Measurements from ENCODE around the gene HOXD9.

HOXD9 gene

DNA sequence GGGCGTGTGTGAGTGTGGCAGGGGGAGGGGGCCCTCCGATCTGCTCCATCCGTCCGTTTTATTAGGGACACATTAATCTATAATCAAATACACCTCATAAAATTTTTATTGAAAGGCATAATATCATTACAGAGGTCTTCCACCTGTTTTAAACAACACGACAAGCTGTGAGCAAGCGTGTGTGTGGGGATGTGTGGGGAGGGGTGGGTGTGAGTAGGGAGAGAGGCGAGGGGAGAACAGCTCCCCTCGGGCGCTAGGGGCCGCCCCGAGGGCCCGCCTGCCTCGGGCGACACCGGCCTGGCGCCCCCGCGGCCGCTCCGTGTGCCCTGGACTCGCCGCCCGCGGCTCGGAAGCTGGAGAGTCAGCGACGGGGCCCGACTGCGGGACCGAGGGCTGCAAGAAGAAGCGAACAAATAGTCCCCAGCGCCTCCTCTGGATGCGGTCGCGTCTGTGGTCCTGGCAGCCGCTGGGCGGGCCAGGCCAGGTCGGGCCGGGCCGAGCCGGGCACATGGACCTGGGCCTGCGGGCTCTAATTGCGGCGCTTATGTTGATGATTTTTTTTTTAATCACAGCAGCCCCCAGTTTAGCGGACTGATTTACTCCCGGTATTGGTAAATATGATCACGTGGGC lies 352 bp upstream of the HOXD9 start:
- in situ Hi-C loops (cut with HindIII; ENCODE audit: low sequenced_read_pairs): no loop called here

DNA sequence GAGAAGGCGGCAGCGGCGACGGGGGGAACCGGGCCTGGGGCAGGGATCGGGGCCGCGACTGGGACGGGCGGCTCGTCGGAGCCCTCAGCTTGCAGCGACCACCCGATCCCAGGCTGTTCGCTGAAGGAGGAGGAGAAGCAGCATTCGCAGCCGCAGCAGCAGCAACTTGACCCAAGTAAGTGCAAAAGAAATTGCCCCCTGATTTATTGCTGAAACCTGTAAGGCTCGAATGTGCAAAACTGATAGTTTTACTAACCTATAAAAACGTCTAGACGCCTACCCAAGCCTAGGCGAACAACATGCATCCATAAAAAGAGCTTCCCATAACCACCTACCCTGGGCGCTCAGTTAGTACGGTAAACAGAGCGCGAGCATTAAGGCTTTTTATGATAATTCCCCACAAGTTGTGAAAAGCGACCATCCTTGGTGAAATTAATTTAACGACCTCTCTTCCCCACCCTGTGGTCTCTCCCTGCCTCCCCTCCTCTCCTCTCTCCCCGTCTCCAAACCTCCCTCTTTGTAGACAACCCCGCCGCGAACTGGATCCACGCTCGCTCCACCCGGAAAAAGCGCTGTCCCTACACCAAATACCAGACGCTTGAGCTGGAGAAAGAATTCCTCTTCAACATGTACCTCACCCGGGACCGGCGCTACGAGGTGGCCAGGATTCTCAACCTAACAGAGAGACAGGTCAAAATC lies 1.0 kb downstream of the HOXD9 start:
- in situ Hi-C loops (cut with HindIII; ENCODE audit: low sequenced_read_pairs): no loop called here

DNA sequence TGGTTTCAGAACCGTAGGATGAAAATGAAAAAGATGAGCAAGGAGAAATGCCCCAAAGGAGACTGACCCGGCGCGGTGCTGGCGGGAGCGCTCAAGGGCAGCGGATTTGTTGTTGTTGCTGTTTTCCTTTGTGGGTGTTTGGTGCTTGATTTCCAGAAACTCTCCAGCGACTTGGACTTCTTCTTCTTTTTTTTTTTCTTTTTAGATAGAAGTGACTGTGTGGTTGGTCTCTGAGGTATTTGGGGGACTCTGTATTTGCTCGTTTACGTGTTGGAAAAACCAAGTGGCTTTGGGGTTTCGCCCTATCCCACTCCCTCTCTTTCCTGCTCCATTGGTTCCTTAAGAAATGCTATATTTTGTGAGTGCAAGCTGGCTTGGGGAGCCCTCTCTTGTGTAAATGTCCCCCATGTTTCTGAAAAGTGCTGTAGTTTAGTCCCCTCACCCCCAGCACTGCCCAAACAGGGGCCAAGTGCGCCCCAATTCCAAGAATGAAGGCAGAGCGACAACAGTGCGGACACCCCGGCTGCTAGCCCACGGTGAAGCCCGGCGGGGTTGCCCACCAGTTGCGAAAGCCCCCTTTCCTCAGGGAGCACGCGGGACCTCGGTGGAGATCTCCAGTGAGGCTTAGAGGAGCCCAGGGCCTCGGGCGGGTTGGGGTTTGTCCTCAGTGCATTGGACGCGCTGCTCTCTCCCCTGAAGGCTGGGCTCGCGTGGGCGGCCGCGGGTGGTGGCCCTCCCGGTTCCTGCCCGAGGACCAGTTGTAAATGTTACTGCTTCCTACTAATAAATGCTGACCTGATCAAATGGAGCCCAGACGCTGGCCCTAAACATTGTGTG lies 1.8 kb downstream of the HOXD9 start:
- in situ Hi-C loops (cut with HindIII; ENCODE audit: low sequenced_read_pairs): no loop called here

DNA sequence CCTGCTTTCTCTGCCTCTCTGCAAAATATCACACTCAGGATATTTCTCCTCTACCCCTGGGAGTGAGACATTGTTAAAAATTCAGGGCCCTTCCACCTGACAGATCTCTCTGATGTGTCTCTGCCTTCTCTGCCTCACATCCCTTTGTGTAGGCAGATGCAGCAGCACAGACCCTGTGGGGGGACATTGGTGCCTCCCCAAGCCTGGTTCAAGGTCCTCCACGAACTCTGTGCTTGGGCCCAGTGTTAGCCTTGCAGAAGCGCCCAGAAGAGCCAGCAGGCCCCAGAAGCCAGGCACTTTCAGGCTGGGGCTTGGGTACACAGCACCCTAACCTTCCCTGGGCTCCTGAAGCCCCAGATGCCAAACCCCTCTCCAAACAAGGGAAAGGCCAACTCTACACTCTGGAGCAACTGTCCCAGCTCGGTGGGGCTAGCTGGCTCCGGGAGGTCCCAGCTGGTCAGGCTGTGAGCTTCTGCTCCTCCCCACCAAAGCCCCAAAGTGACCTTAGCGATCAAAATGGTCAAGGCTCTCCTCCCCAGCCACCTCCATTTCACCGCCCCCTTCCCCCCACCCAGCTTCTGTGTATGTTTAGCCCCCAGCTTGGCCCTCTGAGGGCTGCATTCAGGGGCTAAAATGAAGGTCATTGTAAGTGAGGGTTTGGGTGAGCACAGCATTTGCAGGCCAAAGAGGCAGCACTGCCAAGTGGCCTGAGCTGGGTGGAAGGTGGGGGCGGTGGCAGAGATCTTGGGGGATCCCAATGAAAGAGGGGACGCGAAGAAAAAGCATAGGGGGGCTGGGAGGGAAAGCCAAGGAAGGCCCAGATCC lies 2.6 kb downstream of the HOXD9 start:
- in situ Hi-C loops (cut with HindIII; ENCODE audit: low sequenced_read_pairs): loop anchor here (25.0 kb wide), 1 partner anchor 512 kb away; no protein-coding TSS in a partner anchor

DNA sequence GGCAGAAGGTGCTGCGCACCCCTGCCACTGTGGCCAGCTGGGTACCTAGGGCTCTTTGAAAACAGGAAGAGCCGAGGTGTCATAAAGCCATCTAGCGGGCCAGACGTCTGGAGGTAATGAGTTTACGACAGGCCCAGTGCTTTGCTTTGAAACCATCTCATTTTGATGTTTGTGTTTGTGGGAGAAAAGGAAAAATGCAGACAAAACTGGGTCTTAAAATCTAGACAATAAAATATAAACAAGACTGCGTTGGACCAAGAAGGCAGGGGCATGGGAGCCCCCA lies 3.2 kb downstream of the HOXD9 start:
- in situ Hi-C loops (cut with HindIII; ENCODE audit: low sequenced_read_pairs): loop anchor here (25.0 kb wide), 1 partner anchor 512 kb away; no protein-coding TSS in a partner anchor

DNA sequence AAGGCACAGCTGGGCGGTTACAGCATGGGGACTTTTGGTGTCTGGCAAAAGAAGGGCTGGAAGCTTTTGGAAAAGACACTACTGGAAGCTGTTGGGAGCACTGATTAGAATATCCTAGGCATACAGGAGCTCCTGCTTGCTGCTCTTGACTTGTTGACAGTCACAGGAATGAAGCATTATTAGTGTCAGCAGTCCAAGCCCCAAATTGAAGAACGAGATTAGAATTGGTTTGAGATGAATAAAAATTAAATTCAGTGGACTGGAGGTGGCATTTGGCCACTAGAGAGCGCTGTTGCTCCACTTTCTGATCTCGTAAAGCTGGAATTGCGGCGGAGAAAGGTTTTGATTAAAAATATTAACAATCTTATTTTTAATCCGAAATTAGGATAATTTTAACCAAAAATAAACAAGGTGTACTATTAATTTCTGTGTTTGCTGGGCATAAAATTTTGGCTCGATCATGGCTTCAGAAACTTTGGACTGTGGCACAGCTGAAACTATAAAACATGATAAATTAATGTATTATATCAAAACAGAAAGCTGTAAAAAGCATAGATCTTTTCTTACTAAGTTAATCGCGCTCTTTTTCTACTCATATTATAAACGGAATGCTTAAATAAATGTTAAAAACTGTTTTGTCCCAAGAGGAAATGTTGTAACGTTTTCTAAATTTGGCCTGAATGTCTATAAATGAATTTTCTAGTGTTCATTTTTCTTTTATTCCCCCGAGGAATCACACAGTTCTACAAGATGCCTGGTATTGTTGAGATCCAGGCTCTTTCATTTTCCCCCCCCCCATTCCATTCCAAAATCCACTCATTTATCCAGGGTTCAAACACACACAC lies 4.6 kb downstream of the HOXD9 start:
- in situ Hi-C loops (cut with HindIII; ENCODE audit: low sequenced_read_pairs): loop anchor here (25.0 kb wide), 1 partner anchor 510 kb away; no protein-coding TSS in a partner anchor

DNA sequence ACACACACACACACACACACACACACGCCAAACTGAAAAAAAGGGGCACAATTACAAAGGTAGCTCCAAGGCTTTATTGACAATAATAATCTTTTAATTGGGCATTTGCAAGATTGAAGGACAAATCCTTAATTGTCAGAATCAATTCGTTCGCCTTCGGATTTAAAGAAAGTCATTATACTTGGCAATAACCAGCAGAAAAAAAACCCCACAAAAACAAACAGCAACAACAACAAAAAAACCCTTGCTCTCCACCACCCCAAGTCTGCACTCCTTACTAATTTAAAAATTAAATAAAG lies 5.2 kb downstream of the HOXD9 start:
- in situ Hi-C loops (cut with HindIII; ENCODE audit: low sequenced_read_pairs): loop anchor here (25.0 kb wide), 1 partner anchor 510 kb away; no protein-coding TSS in a partner anchor

DNA sequence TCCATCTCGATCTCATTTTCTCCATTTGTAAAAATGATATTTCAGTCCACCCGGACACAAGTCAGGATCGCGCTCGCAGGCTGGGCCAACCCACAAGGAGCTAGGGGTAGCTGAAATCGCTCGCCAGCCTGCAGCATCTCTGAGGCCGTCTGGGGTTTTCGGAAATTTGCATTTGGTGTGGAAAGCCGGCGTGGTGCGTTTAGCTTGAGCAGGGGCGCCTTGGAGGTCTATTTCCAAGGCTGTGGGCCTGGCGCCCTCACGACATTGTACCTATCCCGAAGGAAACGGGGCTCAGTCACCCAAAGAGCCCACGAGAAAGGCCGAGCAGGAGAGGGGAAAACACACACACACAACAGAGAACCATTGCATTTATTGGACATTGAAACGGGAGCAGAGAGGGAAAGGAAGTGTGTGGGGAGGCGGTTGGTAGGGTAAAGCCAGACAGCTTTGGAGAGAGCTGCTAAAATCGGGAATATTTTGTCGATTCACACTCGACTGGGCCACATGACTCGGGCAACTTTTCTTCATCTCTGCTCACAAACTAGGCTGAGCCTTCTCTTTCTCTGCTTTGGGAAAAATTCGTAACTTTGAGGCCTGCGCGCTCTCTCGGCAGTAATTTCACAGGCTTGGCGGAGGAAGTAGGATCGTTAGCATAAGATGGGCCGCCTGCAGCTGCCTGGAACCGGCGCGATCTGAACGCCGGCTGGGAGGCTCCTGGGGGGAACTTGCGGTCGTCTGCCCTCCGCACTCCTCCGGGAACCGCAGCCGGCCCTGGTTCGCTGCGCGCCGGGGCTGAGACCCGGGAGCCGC lies 5.9 kb downstream of the HOXD9 start:
- in situ Hi-C loops (cut with HindIII; ENCODE audit: low sequenced_read_pairs): loop anchor here (25.0 kb wide), 1 partner anchor 509 kb away; no protein-coding TSS in a partner anchor

DNA sequence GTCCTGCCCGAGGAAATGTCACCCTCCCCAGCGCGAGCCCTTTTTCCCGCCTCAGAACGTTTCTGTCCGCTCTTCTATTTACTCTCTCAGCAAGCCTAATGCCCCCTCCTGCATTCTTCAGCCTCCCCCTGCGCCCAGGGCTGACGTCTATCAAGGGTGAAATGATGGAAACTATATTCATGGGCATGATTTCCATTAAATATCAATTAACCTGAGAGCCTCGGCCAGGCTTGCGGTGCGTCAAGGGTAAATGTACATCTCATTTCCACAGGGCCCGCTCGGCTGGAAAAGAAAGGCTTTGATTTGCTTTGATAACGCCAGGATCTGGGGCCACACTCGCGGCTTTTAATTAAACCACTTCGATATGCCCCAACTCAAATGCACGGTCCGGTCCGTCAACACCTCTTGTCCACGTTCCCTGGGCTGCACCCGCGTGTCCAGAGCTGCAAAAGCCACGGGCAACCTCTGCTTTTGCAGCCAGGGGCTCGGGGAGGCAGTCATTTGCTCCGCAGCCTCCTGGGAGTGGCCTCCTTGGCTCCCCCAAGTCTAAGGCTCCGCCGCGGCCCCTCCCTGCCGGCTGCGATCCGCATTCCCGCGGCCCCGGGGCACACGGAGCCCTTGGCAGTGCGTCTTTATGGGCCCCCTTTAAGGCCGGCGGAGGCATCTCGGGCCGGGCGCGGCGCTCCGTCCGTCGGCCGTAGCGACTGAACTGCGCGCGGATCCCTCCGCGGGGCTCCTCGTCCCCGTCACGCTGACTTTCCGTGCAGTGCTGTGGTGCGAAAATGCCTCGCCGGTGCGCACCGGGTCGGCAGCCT lies 6.7 kb downstream of the HOXD9 start, which contains the start of gene HOXD8:
Gene HOXD8 (plus strand): TSS at position 724 of the 815 bp plus-strand sequence. CDS start 662 bp downstream, outside the sequence.
- in situ Hi-C loops (cut with HindIII; ENCODE audit: low sequenced_read_pairs): loop anchor here (25.0 kb wide), 1 partner anchor 508 kb away; no protein-coding TSS in a partner anchor

DNA sequence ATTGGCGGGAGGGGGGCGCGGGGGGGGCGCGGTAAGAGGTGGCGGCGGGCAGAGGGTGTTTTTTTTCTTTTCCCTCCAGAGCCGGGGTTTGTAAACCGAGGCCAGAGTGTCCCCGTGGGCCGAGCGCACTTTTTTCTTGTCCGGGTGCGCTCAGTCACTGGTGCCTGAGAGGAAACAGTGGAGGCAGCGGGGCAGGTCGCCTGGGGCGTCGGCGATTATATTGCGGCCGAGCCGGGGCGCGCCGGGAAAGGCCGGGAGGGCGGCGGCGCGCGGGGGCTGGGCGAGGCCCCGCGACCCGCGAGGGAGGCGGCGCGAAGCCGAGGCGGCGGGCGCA lies 7.3 kb downstream of the HOXD9 start:
- in situ Hi-C loops (cut with HindIII; ENCODE audit: low sequenced_read_pairs): loop anchor here (25.0 kb wide), 1 partner anchor 508 kb away; no protein-coding TSS in a partner anchor

DNA sequence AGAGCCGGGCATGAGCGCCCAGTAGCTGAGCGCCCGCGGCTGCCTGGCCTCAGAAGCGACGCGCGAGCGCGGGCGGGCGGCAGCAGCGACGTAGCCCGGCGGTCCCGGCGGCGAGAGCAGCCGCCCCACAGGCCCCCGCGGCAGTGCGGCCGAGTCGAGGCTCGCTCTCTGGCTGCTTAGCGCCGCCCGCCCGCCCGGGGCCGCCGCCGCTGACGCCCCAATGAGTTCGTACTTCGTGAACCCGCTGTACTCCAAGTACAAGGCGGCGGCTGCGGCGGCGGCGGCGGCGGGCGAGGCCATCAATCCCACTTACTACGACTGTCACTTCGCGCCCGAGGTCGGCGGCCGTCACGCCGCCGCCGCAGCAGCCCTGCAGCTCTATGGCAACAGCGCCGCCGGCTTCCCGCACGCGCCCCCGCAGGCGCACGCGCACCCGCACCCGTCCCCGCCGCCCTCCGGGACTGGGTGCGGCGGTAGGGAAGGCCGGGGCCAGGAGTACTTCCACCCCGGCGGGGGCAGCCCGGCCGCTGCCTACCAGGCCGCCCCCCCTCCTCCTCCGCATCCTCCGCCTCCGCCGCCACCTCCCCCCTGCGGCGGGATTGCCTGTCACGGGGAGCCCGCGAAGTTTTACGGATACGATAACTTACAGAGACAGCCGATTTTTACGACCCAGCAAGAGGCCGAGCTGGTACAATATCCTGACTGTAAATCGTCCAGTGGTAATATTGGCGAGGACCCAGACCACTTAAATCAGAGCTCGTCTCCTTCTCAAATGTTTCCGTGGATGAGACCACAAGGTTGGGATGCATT lies 7.8 kb downstream of the HOXD9 start:
- in situ Hi-C loops (cut with HindIII; ENCODE audit: low sequenced_read_pairs): loop anchor here (25.0 kb wide), 1 partner anchor 507 kb away; no protein-coding TSS in a partner anchor

DNA sequence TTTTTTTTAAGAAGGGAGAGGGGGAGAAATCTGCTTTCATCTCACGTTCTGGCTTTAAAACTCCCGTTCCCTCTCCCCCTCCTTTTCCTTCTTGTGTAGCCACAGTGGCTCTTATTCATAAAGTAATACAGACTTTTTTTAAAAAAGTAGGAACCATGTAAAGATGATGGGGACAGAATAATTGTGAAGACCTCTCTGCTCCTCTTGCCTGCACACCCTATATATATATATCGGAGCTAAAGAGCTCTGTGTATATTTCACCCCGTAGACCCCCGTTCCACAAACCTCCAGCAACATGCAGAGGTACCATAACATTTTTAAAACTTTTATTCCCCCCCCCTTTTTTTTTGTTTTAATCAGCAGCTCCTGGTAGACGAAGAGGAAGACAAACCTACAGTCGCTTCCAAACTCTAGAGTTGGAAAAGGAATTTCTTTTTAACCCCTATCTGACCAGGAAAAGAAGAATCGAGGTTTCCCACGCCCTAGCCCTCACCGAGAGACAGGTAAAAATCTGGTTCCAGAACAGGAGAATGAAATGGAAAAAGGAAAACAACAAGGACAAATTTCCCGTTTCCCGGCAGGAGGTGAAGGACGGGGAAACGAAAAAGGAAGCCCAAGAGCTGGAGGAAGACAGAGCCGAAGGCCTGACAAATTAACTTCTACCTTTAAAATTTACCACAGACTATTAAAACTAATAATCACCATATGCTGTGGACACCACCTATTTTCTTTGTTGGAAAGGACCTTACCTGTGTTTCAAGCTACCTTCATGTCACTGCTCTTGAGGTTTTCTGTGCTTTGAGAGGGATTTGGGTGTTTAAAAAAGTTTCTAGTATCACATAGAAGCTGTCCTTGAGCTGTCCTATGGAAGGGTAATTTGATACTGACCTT lies 8.7 kb downstream of the HOXD9 start:
- in situ Hi-C loops (cut with HindIII; ENCODE audit: low sequenced_read_pairs): loop anchor here (25.0 kb wide), 1 partner anchor 506 kb away; no protein-coding TSS in a partner anchor

DNA sequence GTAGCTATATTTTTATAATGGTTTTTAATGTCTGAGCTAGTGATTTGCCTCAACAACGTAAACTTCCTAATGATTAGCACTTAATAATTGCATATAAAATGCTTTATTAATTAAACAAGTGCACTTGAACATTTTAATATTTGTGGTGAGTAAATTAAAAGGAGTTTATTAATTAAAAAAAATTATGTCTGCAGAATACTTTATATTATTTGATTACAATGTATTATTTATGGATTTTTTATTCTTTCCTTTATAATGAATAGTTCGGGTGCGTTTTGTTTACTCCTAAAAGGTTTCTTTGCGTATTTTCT lies 9.3 kb downstream of the HOXD9 start:
- in situ Hi-C loops (cut with HindIII; ENCODE audit: low sequenced_read_pairs): loop anchor here (25.0 kb wide), 1 partner anchor 505 kb away; no protein-coding TSS in a partner anchor

DNA sequence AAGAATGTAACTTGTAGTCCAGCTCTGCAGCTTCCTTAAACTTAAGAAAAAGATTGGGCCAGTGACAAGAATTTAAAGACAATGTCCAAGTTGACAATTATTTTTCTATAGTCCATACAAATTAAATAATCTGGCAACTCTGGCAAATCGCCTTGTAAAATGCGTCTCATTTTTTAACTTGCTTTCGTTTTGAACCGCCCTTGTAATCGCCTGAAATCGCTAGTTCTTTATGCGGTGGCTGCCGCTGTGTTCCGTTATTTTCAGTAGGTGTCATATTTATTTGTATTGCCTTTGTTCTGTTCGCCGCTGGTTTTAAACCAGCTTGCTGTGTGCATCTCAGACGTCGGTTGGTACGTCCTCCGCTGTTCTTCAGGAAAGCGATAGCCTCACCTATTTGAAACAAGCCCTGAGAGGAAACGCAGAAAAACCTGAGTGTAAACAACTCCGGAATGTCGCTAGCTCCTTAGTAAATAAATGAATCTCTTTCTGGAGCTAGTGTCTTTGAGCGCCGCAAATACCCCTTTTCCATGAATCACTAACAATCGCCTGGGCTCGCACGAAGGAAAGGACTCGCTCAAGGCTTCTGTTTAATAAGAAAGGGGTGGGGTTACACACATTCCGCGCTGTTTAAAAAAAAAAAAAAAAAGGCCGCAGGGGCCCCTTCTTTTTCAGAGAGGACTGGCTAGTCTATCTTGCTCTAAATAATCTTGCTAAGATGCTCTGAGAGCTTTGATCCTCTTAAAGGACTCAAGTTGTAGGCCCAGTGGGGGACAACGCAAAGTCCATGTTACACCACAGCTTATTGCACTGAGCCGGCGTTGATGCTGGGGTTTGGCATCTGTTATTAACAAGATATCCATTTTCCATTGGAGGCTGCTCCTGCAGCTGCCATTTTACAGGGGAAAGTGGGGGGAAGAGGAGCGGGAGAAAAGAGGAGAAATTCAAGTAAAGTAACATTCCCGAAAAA lies 10.0 kb downstream of the HOXD9 start:
- in situ Hi-C loops (cut with HindIII; ENCODE audit: low sequenced_read_pairs): loop anchor here (25.0 kb wide), 1 partner anchor 505 kb away; no protein-coding TSS in a partner anchor

DNA sequence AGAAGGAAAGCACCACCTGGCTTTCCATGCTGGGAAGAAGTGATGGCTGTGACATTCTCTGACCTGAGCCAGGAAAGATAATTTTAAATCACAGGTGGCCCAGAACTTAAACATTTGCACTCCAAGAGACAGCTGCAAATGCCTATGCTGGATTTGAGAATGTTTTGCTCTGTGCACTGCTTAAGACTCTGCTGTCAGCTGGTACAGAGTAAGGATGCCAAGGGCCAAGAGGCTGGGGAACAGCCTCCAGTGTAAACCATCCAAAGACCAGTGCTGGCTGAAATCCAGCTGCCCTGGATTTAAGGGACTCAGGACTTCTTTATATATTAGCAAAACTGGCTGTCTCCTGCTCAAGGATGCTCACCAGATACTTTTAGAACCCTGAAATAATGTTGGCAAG lies 10.9 kb downstream of the HOXD9 start:
- in situ Hi-C loops (cut with HindIII; ENCODE audit: low sequenced_read_pairs): loop anchor here (25.0 kb wide), 1 partner anchor 504 kb away; no protein-coding TSS in a partner anchor
